ENCODE results near the gene USP10. TPM values are rescaled to one million over a fixed set of nuclear protein-coding genes. Genes with fewer than 3 reads are reported as not detected.

The USP10 gene
- total RNA-seq, 1 donor from 2014 or later = 128 TPM

DNA sequence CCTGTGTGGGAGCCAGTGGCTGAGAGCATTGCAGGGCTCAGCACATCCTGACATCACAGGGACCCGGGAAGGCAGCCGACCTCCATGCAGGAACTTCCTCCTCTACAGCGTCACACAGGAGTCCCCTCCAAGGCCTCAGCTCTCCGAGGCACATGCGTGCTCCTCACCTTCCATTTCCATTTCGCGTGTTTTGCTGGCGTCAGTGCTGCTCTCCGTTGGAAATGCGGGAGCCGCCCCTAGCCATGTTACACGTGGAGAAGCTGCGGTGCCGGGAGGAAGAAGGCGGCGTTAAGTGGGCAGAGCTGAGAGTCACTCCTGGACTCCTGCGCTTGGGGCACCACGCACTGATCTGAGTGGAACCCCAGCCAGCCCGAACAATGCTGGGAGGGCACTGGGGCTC, 94.8 kb downstream of the USP10 start:
- peaks cover 19% of the 10 kb centered on the region for H3K4me1 Mint-ChIP-seq
- DNase-seq (ENCODE audit: low spot score in 2 of 2, unreplicated experiment in 2 of 2) = no peak

DNA sequence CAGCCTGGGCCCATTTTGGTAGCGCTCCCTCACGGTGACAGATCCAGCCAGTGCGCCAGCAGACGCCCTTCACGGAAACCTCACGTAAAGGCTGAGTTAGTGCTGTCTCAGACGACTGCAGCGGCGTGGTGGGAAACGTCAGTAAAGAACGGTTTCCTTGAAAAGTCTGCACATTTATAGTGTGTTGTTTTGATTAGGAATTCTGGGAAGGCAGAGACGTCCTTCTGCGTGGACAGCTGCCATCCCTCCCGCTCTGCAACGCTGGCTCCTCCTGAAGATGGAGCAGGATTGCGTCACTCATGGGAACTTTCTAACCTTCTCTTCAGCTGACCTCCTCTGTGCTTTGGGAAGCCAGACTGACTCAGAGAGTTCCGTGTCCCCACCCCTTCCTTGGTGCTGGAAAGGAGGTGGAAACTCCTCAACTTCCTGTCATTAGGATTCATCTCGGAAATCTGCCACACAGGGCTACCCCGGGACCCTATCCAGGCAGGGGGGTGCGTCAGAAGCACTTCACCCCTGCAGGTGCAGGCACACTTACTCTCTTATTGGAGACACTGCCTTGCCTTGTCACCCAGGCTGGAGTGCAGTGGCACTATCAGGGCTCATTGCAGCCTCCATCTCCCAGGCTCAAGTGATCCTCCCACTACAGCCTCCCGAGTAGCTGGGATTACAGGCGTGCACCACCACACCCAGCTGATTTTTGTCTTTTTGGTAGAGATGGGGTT, 95.7 kb downstream of the USP10 start:
- peaks cover 1% of the 10 kb centered on the region for H3K36me3 Mint-ChIP-seq
- TF ChIP-seq, protein P1, sequence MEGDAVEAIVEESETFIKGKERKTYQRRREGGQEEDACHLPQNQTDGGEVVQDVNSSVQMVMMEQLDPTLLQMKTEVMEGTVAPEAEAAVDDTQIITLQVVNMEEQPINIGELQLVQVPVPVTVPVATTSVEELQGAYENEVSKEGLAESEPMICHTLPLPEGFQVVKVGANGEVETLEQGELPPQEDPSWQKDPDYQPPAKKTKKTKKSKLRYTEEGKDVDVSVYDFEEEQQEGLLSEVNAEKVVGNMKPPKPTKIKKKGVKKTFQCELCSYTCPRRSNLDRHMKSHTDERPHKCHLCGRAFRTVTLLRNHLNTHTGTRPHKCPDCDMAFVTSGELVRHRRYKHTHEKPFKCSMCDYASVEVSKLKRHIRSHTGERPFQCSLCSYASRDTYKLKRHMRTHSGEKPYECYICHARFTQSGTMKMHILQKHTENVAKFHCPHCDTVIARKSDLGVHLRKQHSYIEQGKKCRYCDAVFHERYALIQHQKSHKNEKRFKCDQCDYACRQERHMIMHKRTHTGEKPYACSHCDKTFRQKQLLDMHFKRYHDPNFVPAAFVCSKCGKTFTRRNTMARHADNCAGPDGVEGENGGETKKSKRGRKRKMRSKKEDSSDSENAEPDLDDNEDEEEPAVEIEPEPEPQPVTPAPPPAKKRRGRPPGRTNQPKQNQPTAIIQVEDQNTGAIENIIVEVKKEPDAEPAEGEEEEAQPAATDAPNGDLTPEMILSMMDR (IDR thresholded peaks at IDR 0.05; ENCODE audit: unreplicated experiment) = no peak
- no peak for DNase-seq (ENCODE audit: low spot score in 2 of 2, unreplicated experiment in 2 of 2)
- H3K27ac Mint-ChIP-seq = peak overlapping the region; percentile 61
- H3K4me3 Mint-ChIP-seq = no peak overlapping the region
- H3K27me3 Mint-ChIP-seq (ENCODE audit: low read depth) = no peaks in the 10 kb centered on the region
- H3K4me1 Mint-ChIP-seq = peaks cover 21% of the 10 kb centered on the region
- H3K9me3 Mint-ChIP-seq = peaks cover 8% of the 10 kb centered on the region

More for the DNA sequence above, 94.8 kb downstream of the USP10 start:
- H3K36me3 Mint-ChIP-seq = peaks cover 1% of the 10 kb centered on the region
- H3K4me3 Mint-ChIP-seq = no peak overlapping the region
- no peaks in the 10 kb centered on the region for H3K27me3 Mint-ChIP-seq (ENCODE audit: low read depth)
- H3K27ac Mint-ChIP-seq = no peak overlapping the region
- peaks cover 6% of the 10 kb centered on the region for H3K9me3 Mint-ChIP-seq
- TF ChIP-seq, protein P1 (IDR thresholded peaks at IDR 0.05; ENCODE audit: unreplicated experiment) = no peak

DNA sequence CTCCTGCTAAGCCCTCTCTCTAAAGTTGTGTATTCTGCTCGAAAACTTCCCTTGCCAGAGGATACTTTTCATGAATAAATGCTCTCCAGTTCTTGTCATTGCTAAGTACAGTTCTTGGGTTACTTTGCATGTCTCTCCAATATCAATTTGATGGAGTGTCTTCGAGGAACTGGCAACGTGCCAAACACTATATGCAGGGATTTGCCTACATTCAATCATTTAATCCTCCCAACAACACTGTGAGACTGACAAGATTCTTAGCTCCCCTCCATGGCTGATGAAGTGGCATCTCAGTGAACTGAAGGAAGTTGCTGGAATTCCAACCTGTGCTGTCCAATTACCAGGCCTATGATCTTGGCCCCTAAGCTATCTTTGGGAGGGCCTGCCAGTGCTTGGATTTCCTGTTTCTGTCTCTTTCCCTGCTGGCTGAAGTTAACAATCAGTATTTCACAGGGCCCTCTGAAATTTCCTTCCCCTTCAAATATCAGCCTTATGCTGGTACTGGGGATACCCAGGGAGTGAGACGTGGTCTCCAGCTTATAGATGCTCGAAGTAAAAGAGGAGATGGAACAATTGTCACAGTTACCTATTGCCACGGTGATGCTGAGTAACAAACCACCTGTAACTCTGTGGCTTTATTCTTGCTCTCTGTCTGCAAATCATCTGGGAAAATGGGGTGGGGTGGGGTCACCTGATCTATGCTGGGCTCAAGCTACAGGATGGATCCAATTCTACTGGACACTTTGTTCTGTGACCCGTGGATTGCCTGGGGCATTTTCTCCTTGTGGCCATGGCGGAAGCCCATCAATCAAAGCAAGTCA, 100.6 kb downstream of the USP10 start:
- peaks cover 13% of the 10 kb centered on the region for H3K9me3 Mint-ChIP-seq
- peaks cover 15% of the 10 kb centered on the region for H3K4me1 Mint-ChIP-seq
- TF ChIP-seq, protein P1 (IDR thresholded peaks at IDR 0.05; ENCODE audit: unreplicated experiment) = no peak
- no peak for DNase-seq (ENCODE audit: low spot score in 2 of 2, unreplicated experiment in 2 of 2)
- H3K36me3 Mint-ChIP-seq = peaks cover 1% of the 10 kb centered on the region
- no peaks in the 10 kb centered on the region for H3K27me3 Mint-ChIP-seq (ENCODE audit: low read depth)
- peak overlapping the region; percentile 8 for H3K27ac Mint-ChIP-seq
- H3K4me3 Mint-ChIP-seq = no peak overlapping the region

DNA sequence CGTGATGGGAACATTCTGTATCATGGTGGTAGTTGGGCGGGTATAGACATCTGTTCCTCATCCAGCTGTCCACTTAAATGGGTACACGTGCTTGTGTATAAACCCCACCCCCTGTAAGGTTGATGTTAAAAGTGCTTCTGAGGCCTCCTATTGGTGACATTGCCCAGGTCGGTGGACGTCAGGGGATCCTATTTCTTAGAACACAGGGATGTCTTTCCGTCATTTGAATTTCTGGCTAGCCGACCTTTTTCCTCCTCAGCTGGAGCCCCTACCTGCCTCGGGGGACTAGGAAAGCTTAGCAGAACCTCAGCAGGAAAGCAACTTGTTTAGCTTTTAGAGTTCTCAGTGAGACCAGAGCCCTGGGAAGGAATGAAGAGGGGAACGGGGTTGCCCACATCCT, 103.3 kb downstream of the USP10 start:
- H3K4me3 Mint-ChIP-seq = no peak overlapping the region
- H3K4me1 Mint-ChIP-seq = peaks cover 22% of the 10 kb centered on the region
- DNase-seq (ENCODE audit: low spot score in 2 of 2, unreplicated experiment in 2 of 2) = no peak
- H3K27me3 Mint-ChIP-seq (ENCODE audit: low read depth) = no peaks in the 10 kb centered on the region
- H3K36me3 Mint-ChIP-seq = no peaks in the 10 kb centered on the region
- no peak overlapping the region for H3K27ac Mint-ChIP-seq
- peaks cover 10% of the 10 kb centered on the region for H3K9me3 Mint-ChIP-seq
- TF ChIP-seq, protein P1 (IDR thresholded peaks at IDR 0.05; ENCODE audit: unreplicated experiment) = no peak

DNA sequence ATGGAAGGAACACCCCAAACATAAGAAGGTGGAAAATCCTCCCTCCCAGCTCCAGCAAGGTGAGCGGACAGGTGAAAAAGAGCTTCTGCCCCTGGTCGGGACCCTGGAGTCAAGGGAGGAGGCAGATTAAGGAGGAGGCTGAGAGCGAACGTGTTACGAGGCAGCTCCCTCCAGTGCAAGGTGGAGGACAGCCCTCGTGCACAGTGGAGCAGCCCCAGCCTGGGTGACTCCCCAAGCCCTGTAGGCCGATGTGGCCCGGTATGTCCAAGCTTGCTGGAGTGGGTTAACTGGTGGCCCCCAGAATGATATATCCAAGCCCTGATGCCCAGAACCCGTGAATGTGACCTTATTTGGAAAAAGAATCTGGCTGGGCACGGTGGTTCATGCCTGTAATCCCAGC, 104.5 kb downstream of the USP10 start:
- Mint-ChIP-seq H3K4me1 (peaks cover 22% of the 10 kb centered on the region), H3K36me3 (no peaks in the 10 kb centered on the region), H3K27ac (no peak overlapping the region), H3K4me3 (no peak overlapping the region), H3K27me3 (ENCODE audit: low read depth) (no peaks in the 10 kb centered on the region), H3K9me3 (peaks cover 10% of the 10 kb centered on the region)
- TF ChIP-seq, protein P1 (IDR thresholded peaks at IDR 0.05; ENCODE audit: unreplicated experiment) = no peak
- no peak for DNase-seq (ENCODE audit: low spot score in 2 of 2, unreplicated experiment in 2 of 2)

All from mesothelial cell of epicardium (in vitro differentiated cells).